HepG2 (cell line): ENCODE data around the gene DNMT3A. TPM values are rescaled to one million over a fixed set of nuclear protein-coding genes. Genes with fewer than 3 reads are reported as not detected.

Experiments
- ETV6 ChIP-seq: sonication (generic); formaldehyde crosslinking; conservative IDR thresholded peaks from 2 replicates; pipeline ENCODE4 v1.4.0; 2020; ENCODE audit warnings: missing genetic modification reagents
- GTF3A ChIP-seq: sonication (generic); formaldehyde crosslinking; conservative IDR thresholded peaks from 2 replicates; pipeline ENCODE4 v1.4.0; 2020; ENCODE audit warnings: mild to moderate bottlenecking, missing genetic modification reagents
- HDAC1 ChIP-seq: sonication (generic); formaldehyde crosslinking; IDR thresholded peaks from 2 replicates; pipeline ENCODE4 v1.5.1; 2020; ENCODE audit warnings: mild to moderate bottlenecking, missing genetic modification reagents
- ZNF142 ChIP-seq: sonication (generic); formaldehyde crosslinking; IDR thresholded peaks from 2 replicates; pipeline ENCODE4 v1.4.0; 2020; ENCODE audit warnings: missing genetic modification reagents
- ZNF30 ChIP-seq: sonication (generic); formaldehyde crosslinking; IDR thresholded peaks from 2 replicates; pipeline ENCODE4 v1.5.0; 2020; ENCODE audit warnings: mild to moderate bottlenecking, missing genetic modification reagents
- ZNF557 ChIP-seq: sonication (generic); formaldehyde crosslinking; IDR thresholded peaks from 2 replicates; pipeline ENCODE4 v1.4.0; 2020; ENCODE audit warnings: missing genetic modification reagents
- ZNF704 ChIP-seq: sonication (generic); formaldehyde crosslinking; IDR thresholded peaks from 2 replicates; pipeline ENCODE4 v1.8.1; 2023; ENCODE audit warnings: mild to moderate bottlenecking, inconsistent platforms, moderate library complexity, missing genetic modification reagents, borderline replicate concordance
- ZNF772 ChIP-seq: sonication (generic); formaldehyde crosslinking; IDR thresholded peaks from 2 replicates; pipeline ENCODE4 v1.5.0; 2020; ENCODE audit warnings: mild to moderate bottlenecking, missing genetic modification reagents
- ZNF878 ChIP-seq: sonication (generic); formaldehyde crosslinking; IDR thresholded peaks from 2 replicates; pipeline ENCODE4 v1.8.1; 2023; ENCODE audit warnings: mild to moderate bottlenecking, missing genetic modification reagents, moderate library complexity
- ZNF879 ChIP-seq: sonication (generic); formaldehyde crosslinking; IDR thresholded peaks from 2 replicates; pipeline ENCODE4 v1.8.1; 2023; ENCODE audit warnings: missing genetic modification reagents
- ZNF891 ChIP-seq: sonication (generic); formaldehyde crosslinking; IDR thresholded peaks from 2 replicates; pipeline ENCODE4 v1.5.0; 2020; ENCODE audit warnings: mild to moderate bottlenecking, missing genetic modification reagents
- polyA plus RNA-seq, 8 experiments: library from polyadenylated mRNA; depleted of rRNA in 3 of 8; stranded (reverse) in 7 of 8; unstranded in 1 of 8; fragments of >200 nt; fragmentation: Illumina TruSeq in 4 of 8; extraction: Trizol in 4 of 8; gene quantifications; 2 replicates each; pipeline versions ENCODE4 v1.2.1 to v1.2.3, GENCODE V29; 2011 to 2016; ENCODE audit warnings: low read depth in 4 of 8, missing spikeins in 1 of 8, mixed read lengths in 1 of 8; ENCODE audit not compliant: insufficient read depth in 1 of 8
- total RNA-seq, 5 experiments: library from RNA; depleted of rRNA; stranded (reverse); fragments of >200 nt; fragmentation: Illumina TruSeq; extraction: Trizol; gene quantifications; 2 replicates each; pipeline ENCODE4 v1.2.3, GENCODE V29; 2016; ENCODE audit warnings: low read depth in 1 of 5
- TF ChIP-seq, protein P1 (sequence below): sonication (generic); formaldehyde crosslinking; IDR thresholded peaks from 2 replicates; pipeline ENCODE4 v1.5.0; 2020; ENCODE audit warnings: mild to moderate bottlenecking, missing genetic modification reagents, borderline replicate concordance
- TF ChIP-seq, protein P2 (sequence below): sonication (generic); formaldehyde crosslinking; IDR thresholded peaks from 2 replicates; pipeline ENCODE4 v1.4.0; 2020; ENCODE audit warnings: missing genetic modification reagents

DNMT3A gene
- total and polyA plus RNA-seq, 2 of the 13 experiments (the other 11 are each of a cell fraction or from before 2014, with no cell fraction given): 14.7 to 29.1 TPM

DNA sequence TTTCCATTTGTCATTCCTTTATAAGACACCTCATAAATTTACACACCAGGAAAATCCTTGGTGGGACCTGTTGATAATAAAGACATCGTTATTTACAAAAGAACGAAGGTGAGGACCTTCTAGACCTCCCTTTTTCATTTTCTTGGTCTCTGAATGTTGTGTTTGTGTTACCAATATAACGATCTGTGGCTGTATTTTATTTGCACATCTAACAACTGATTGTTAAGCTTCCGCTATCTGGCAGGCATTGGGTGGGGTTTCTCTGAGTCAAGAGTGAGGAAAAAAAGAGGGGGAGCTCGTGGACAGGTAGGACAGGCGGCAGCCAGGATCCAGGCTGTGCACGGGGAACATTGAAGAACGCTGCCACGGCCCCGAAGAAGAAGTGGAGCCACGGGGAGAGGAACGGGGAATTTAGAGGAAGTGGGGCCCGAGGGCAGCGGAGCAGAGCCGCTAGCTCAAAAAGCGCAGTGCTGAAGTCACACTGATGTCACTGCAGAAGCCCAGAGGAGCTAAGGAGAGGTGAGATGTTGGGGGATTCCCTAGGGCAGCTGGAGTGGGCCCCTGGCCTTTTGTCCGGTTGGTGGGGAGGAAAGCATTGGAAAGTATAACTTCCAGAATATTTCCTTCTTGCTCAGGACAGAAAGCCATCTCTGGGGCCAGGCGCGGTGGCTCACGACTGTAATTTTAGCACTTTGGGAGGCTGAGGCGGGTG is 20.9 kb upstream of the DNMT3A start (continued):
- TF ChIP-seq, protein P1, sequence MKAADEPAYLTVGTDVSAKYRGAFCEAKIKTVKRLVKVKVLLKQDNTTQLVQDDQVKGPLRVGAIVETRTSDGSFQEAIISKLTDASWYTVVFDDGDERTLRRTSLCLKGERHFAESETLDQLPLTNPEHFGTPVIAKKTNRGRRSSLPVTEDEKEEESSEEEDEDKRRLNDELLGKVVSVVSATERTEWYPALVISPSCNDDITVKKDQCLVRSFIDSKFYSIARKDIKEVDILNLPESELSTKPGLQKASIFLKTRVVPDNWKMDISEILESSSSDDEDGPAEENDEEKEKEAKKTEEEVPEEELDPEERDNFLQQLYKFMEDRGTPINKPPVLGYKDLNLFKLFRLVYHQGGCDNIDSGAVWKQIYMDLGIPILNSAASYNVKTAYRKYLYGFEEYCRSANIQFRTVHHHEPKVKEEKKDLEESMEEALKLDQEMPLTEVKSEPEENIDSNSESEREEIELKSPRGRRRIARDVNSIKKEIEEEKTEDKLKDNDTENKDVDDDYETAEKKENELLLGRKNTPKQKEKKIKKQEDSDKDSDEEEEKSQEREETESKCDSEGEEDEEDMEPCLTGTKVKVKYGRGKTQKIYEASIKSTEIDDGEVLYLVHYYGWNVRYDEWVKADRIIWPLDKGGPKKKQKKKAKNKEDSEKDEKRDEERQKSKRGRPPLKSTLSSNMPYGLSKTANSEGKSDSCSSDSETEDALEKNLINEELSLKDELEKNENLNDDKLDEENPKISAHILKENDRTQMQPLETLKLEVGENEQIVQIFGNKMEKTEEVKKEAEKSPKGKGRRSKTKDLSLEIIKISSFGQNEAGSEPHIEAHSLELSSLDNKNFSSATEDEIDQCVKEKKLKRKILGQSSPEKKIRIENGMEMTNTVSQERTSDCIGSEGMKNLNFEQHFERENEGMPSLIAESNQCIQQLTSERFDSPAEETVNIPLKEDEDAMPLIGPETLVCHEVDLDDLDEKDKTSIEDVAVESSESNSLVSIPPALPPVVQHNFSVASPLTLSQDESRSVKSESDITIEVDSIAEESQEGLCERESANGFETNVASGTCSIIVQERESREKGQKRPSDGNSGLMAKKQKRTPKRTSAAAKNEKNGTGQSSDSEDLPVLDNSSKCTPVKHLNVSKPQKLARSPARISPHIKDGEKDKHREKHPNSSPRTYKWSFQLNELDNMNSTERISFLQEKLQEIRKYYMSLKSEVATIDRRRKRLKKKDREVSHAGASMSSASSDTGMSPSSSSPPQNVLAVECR (CRISPR knock-in tag): peak; percentile 25; the same call in 1 of the 2 replicates
- TF ChIP-seq ZNF704 (CRISPR knock-in tag) (no peak), ZNF557 (CRISPR knock-in tag) (0 out of 2 replicates have a peak, but pooled peaks have one; percentile 2), ZNF879 (CRISPR knock-in tag) (no peak), ZNF142 (CRISPR knock-in tag) (no peak), ZNF772 (CRISPR knock-in tag) (0 out of 2 replicates have a peak, but pooled peaks have one; percentile 4), ETV6 (CRISPR knock-in tag) (no peak), HDAC1 (CRISPR knock-in tag) (0 out of 2 replicates have a peak, but pooled peaks have one; percentile 22), ZNF891 (CRISPR knock-in tag) (0 out of 2 replicates have a peak, but pooled peaks have one; percentile 57), ZNF30 (peak; percentile 56; the same call in 1 of the 2 replicates), GTF3A (CRISPR knock-in tag) (no peak), ZNF878 (CRISPR knock-in tag) (0 out of 2 replicates have a peak, but pooled peaks have one; percentile 8)
- TF ChIP-seq, protein P2, sequence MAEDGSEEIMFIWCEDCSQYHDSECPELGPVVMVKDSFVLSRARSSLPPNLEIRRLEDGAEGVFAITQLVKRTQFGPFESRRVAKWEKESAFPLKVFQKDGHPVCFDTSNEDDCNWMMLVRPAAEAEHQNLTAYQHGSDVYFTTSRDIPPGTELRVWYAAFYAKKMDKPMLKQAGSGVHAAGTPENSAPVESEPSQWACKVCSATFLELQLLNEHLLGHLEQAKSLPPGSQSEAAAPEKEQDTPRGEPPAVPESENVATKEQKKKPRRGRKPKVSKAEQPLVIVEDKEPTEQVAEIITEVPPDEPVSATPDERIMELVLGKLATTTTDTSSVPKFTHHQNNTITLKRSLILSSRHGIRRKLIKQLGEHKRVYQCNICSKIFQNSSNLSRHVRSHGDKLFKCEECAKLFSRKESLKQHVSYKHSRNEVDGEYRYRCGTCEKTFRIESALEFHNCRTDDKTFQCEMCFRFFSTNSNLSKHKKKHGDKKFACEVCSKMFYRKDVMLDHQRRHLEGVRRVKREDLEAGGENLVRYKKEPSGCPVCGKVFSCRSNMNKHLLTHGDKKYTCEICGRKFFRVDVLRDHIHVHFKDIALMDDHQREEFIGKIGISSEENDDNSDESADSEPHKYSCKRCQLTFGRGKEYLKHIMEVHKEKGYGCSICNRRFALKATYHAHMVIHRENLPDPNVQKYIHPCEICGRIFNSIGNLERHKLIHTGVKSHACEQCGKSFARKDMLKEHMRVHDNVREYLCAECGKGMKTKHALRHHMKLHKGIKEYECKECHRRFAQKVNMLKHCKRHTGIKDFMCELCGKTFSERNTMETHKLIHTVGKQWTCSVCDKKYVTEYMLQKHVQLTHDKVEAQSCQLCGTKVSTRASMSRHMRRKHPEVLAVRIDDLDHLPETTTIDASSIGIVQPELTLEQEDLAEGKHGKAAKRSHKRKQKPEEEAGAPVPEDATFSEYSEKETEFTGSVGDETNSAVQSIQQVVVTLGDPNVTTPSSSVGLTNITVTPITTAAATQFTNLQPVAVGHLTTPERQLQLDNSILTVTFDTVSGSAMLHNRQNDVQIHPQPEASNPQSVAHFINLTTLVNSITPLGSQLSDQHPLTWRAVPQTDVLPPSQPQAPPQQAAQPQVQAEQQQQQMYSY: no peak; the same call in 1 of the 2 replicates
